Stimulated activated naive B cell treated with anti-CD40 and anti-IgM and Interleukin-4, amounts not matched to agents 10 μg/mL and 1 μg/mL and 100 μg/mL, for 72 hours (primary cell): ENCODE data around the gene GJD3.

Source experiments
- ATAC-seq, 2 donors: fragments of 150-1000 bp; cut with Tn5 transposase; replicated peaks; 2 replicates each; pipeline ENCODE4 v1.10.0; 2021; ENCODE audit warnings: moderate library complexity in 1 of 2
- DNase-seq: peaks from one replicate; pipeline ENCODE4 v3.0.0; 2021
- H3K27ac Mint-ChIP-seq: one replicate; pipeline ENCODE4 v1.8.0; 2022; ENCODE audit warnings: mild to moderate bottlenecking, mixed read lengths
- H3K27me3 Mint-ChIP-seq, 2 donors: one replicate each; pipeline ENCODE4 v1.8.0; 2022; ENCODE audit warnings: mixed read lengths in 2 of 2
- H3K36me3 Mint-ChIP-seq, 2 donors: one replicate each; pipeline ENCODE4 v1.8.0; 2022; ENCODE audit warnings: mixed read lengths in 2 of 2, mild to moderate bottlenecking in 1 of 2
- H3K4me1 Mint-ChIP-seq, 2 donors: one replicate each; pipeline ENCODE4 v1.8.0; 2022; ENCODE audit warnings: mixed read lengths in 2 of 2, mild to moderate bottlenecking in 1 of 2
- H3K4me3 Mint-ChIP-seq, 2 donors: one replicate each; pipeline ENCODE4 v1.8.0; 2022; ENCODE audit warnings: mild to moderate bottlenecking in 2 of 2, mixed read lengths in 2 of 2, moderate library complexity in 1 of 2
- H3K9me3 Mint-ChIP-seq, 2 donors: one replicate each; pipeline ENCODE4 v1.8.0; 2022; ENCODE audit warnings: mixed read lengths in 2 of 2, mild to moderate bottlenecking in 1 of 2

Gene GJD3

GRCh38 chr17:40322358-40323315 is 41.9 kb downstream of the GJD3 start:
- Mint-ChIP-seq H3K4me3 (peak overlapping the region; percentile 85 to 90), H3K9me3 (no peaks in the 10 kb centered on the region), H3K36me3 (peaks cover 4 to 19% of the 10 kb centered on the region in 2 donors), H3K27ac (peak overlapping the region; percentile 100), H3K4me1 (peaks cover 80 to 98% of the 10 kb centered on the region in 2 donors), H3K27me3 (no peaks in the 10 kb centered on the region)
- peak; percentile 91 for DNase-seq
- ATAC-seq, result peak; percentile 44 to 52

GRCh38 chr17:40321961-40322357 is 42.6 kb downstream of the GJD3 start:
- Mint-ChIP-seq H3K4me3 (peak overlapping the region; percentile 85 to 90), H3K4me1 (peaks cover 77 to 98% of the 10 kb centered on the region in 2 donors)

GRCh38 chr17:40321524-40321929 is 43.0 kb downstream of the GJD3 start:
- Mint-ChIP-seq H3K4me1 (peaks cover 73 to 95% of the 10 kb centered on the region in 2 donors), H3K36me3 (peaks cover 1 to 16% of the 10 kb centered on the region in 2 donors), H3K9me3 (no peaks in the 10 kb centered on the region), H3K27me3 (no peaks in the 10 kb centered on the region), H3K27ac (peak overlapping the region; percentile 100), H3K4me3 (peak overlapping the region; percentile 85 to 90)
- no peak for DNase-seq
- no peak for ATAC-seq

More at GRCh38 chr17:40321961-40322357, 42.6 kb downstream of the GJD3 start:
- Mint-ChIP-seq H3K27ac (peak overlapping the region; percentile 100), H3K9me3 (no peaks in the 10 kb centered on the region), H3K36me3 (peaks cover 1 to 16% of the 10 kb centered on the region in 2 donors), H3K27me3 (no peaks in the 10 kb centered on the region)
- ATAC-seq, result no peak
- no peak for DNase-seq

GRCh38 chr17:40320756-40321523 is 43.6 kb downstream of the GJD3 start:
- ATAC-seq (no peak), DNase-seq (no peak)
- Mint-ChIP-seq H3K36me3 (peaks cover 0 to 16% of the 10 kb centered on the region in 2 donors), H3K27ac (peak overlapping the region; percentile 100), H3K4me1 (peaks cover 73 to 89% of the 10 kb centered on the region in 2 donors), H3K27me3 (no peaks in the 10 kb centered on the region), H3K4me3 (peak overlapping the region; percentile 85 to 90), H3K9me3 (no peaks in the 10 kb centered on the region)

- no peaks in the 10 kb centered on the region for H3K9me3 Mint-ChIP-seq
These were observed 44.6 kb downstream of the GJD3 start for GRCh38 chr17:40319651-40320540.

GRCh38 chr17:40318830-40319391 is 45.6 kb downstream of the GJD3 start:
- Mint-ChIP-seq H3K9me3 (no peaks in the 10 kb centered on the region), H3K27ac (peak overlapping the region; percentile 94), H3K36me3 (peaks cover 0 to 16% of the 10 kb centered on the region in 2 donors), H3K27me3 (no peaks in the 10 kb centered on the region), H3K4me1 (peaks cover 69 to 73% of the 10 kb centered on the region in 2 donors), H3K4me3 (peak overlapping the region; percentile 85 to 90)
- DNase-seq (no peak), ATAC-seq (no peak)

More at GRCh38 chr17:40319651-40320540, 44.6 kb downstream of the GJD3 start:
- Mint-ChIP-seq H3K4me1 (peaks cover 73 to 78% of the 10 kb centered on the region in 2 donors), H3K27ac (peak overlapping the region; percentile 79), H3K36me3 (peaks cover 0 to 16% of the 10 kb centered on the region in 2 donors), H3K27me3 (no peaks in the 10 kb centered on the region), H3K4me3 (peak overlapping the region; percentile 85 to 90)
- DNase-seq, result no peak
- ATAC-seq, result no peak

GRCh38 chr17:40317880-40318829 is 46.4 kb downstream of the GJD3 start:
- H3K27me3 Mint-ChIP-seq, result no peaks in the 10 kb centered on the region
- no peaks in the 10 kb centered on the region for H3K9me3 Mint-ChIP-seq
- H3K36me3 Mint-ChIP-seq, result peaks cover 0 to 16% of the 10 kb centered on the region in 2 donors

GRCh38 chr17:40317345-40317873 is 47.1 kb downstream of the GJD3 start:
- H3K27me3 Mint-ChIP-seq, result no peaks in the 10 kb centered on the region
- DNase-seq (no peak), ATAC-seq (no peak)
- H3K9me3 Mint-ChIP-seq, result no peaks in the 10 kb centered on the region
- H3K4me1 Mint-ChIP-seq, result peaks cover 53 to 72% of the 10 kb centered on the region in 2 donors
- peaks cover 0 to 16% of the 10 kb centered on the region in 2 donors for H3K36me3 Mint-ChIP-seq
- peak overlapping the region; percentile 85 to 90 for H3K4me3 Mint-ChIP-seq
- H3K27ac Mint-ChIP-seq, result peak overlapping the region; percentile 70

More at GRCh38 chr17:40317880-40318829, 46.4 kb downstream of the GJD3 start:
- ATAC-seq (peak; percentile 70 to 77), DNase-seq (peak; percentile 86)
- H3K4me1 Mint-ChIP-seq, result peaks cover 61 to 72% of the 10 kb centered on the region in 2 donors
- H3K4me3 Mint-ChIP-seq, result peak overlapping the region; percentile 85 to 90
- peak overlapping the region; percentile 94 for H3K27ac Mint-ChIP-seq

GRCh38 chr17:40316571-40317344 is 47.8 kb downstream of the GJD3 start:
- Mint-ChIP-seq H3K27me3 (no peaks in the 10 kb centered on the region), H3K4me3 (peak overlapping the region; percentile 21 to 90), H3K9me3 (no peaks in the 10 kb centered on the region), H3K4me1 (peaks cover 47 to 73% of the 10 kb centered on the region in 2 donors), H3K27ac (peak overlapping the region; percentile 1), H3K36me3 (peaks cover 0 to 15% of the 10 kb centered on the region in 2 donors)
- no peak for DNase-seq
- ATAC-seq, result no peak

- ATAC-seq, result no peak
- Mint-ChIP-seq H3K27me3 (no peaks in the 10 kb centered on the region), H3K4me3 (no peak overlapping the region), H3K4me1 (peaks cover 39 to 73% of the 10 kb centered on the region in 2 donors), H3K36me3 (peaks cover 0 to 10% of the 10 kb centered on the region in 2 donors), H3K9me3 (no peaks in the 10 kb centered on the region), H3K27ac (peak overlapping the region; percentile 68)
- no peak for DNase-seq
These were observed 48.6 kb downstream of the GJD3 start for GRCh38 chr17:40315678-40316570.

GRCh38 chr17:40315206-40315605 is 49.3 kb downstream of the GJD3 start:
- Mint-ChIP-seq H3K4me3 (no peak overlapping the region), H3K27me3 (no peaks in the 10 kb centered on the region), H3K9me3 (no peaks in the 10 kb centered on the region), H3K27ac (no peak overlapping the region), H3K4me1 (peaks cover 31 to 72% of the 10 kb centered on the region in 2 donors), H3K36me3 (peaks cover 0 to 10% of the 10 kb centered on the region in 2 donors)
- ATAC-seq (no peak), DNase-seq (no peak)
